ENCODE results near the gene GPR162. TPM values are rescaled to one million over a fixed set of nuclear protein-coding genes. Genes with fewer than 3 reads are reported as not detected.

Gene GPR162
- total RNA-seq, 4 donors from 2014 or later: 1.3 to 2.3 (median 1.5) TPM; not detected in 1

- H3K4me1 ChIP-seq: peaks cover 9 to 26% (median 14%) of the 10 kb centered on the region in 3 donors
- peak; percentile 63 for DNase-seq
- H3K27ac ChIP-seq: peak overlapping the region; percentile 44 to 80 (median 73)
- H3K27me3 ChIP-seq: peaks cover 0 to 3% (median 0%) of the 10 kb centered on the region in 4 donors
- TF ChIP-seq POLR2A (IDR thresholded peaks at IDR 0.05) (no peak), CTCF (IDR thresholded peaks at IDR 0.05) (peak; percentile 84 to 97 (median 96))
- peak overlapping the region; percentile 21 to 65 (median 46) for H3K4me3 ChIP-seq
- no peaks in the 10 kb centered on the region for H3K9me3 ChIP-seq
- WGBS, 2 donors: 3 to 8% methylated on average over 19 to 27 of the region's 35 CpGs
- intact Hi-C loops (cut with DNase I): no loop called here
- H3K36me3 ChIP-seq: no peaks in the 10 kb centered on the region
Observed at GRCh38 chr12:6778574-6779550, 42.8 kb upstream of the GPR162 start.

DNA sequence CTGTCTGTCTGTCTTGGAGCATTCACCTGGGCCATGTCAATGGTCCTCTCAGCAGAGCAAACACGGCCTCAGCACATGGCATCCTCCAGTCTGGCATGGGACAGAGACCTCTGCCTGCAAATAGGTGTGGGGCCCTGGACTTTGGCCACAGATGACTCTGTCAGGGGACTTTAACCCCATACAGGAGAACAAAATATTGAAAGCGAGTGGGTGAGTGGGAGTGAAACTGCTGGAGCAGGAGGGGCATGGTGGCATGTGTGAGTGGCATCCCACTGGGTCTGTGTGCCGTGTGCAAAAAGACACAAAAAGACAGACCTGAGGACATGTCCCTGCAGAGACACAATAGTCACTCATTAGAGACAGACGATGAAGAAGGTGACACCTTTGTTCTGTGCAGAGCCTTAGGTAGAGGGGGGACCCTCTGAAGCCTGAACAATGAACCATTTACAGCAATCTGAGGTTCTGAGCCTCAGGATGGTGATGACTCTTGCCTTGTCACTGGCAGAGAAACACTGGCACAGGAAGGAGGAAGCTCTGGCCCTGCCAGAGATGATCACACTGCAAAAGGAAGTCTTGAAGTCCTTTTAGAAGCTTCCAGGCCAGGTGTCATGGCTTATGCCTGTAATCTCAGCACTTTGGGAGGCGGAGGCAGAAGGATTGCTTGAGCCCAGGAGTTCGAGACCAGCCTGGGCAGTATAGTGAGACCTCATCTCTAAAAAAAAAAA is 41.8 kb upstream of the GPR162 start:
- WGBS, 2 donors: 74 to 81% methylated on average over 5 to 6 of the region's 6 CpGs
- Histone ChIP-seq H3K27me3 (peaks cover 0 to 3% (median 0%) of the 10 kb centered on the region in 4 donors), H3K4me1 (peaks cover 9 to 21% (median 11%) of the 10 kb centered on the region in 3 donors), H3K4me3 (no peak overlapping the region), H3K9me3 (no peaks in the 10 kb centered on the region), H3K36me3 (no peaks in the 10 kb centered on the region), H3K27ac (peak overlapping the region in 2 of 4 donors; percentile 67 to 79)
- intact Hi-C loops (cut with DNase I): no loop called here
- DNase-seq: no peak
- TF ChIP-seq CTCF (IDR thresholded peaks at IDR 0.05) (no peak), POLR2A (IDR thresholded peaks at IDR 0.05) (no peak)

- Histone ChIP-seq H3K4me3 (no peak overlapping the region), H3K27ac (no peak overlapping the region), H3K4me1 (peaks cover 9 to 21% (median 11%) of the 10 kb centered on the region in 3 donors), H3K27me3 (peaks cover 0 to 3% (median 0%) of the 10 kb centered on the region in 4 donors), H3K9me3 (no peaks in the 10 kb centered on the region), H3K36me3 (no peaks in the 10 kb centered on the region)
- WGBS, 2 donors: 78 to 80% methylated on average over 6 of the region's 6 CpGs
- no peak for TF ChIP-seq POLR2A (IDR thresholded peaks at IDR 0.05)
- no peak for DNase-seq
- intact Hi-C loops (cut with DNase I): no loop called here
Observed at GRCh38 chr12:6780573-6780972, 41.0 kb upstream of the GPR162 start.

DNA sequence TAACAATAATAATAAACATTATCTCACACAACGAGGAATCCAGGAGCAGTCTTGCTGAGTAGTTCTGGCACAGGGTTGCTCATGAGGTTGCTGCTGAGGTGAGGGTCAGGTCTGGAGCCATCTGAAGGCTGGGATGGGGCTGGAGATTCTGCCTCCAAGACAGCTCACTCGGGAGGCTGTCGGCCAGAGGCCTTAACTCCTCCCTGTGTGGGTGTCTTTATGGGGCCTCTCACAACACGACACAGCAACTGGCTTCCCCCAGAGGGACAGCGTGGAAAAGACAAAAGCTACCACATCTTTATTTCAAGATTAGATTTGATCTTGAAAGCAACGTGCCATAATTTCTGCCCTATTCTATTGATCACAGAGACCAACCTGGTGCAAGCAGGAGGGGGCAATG is 39.5 kb upstream of the GPR162 start:
- intact Hi-C loops (cut with DNase I): no loop called here
- no peak for DNase-seq
- peaks cover 9 to 21% (median 11%) of the 10 kb centered on the region in 3 donors for H3K4me1 ChIP-seq

More for the DNA sequence above, 39.5 kb upstream of the GPR162 start:
- H3K27me3 ChIP-seq: peaks cover 0 to 3% (median 0%) of the 10 kb centered on the region in 4 donors
- H3K9me3 ChIP-seq: no peaks in the 10 kb centered on the region
- TF ChIP-seq CTCF (IDR thresholded peaks at IDR 0.05) (no peak), POLR2A (IDR thresholded peaks at IDR 0.05) (no peak)
- 58 to 70% methylated on average over 3 to 6 of the region's 6 CpGs for WGBS, 2 donors
- H3K36me3 ChIP-seq: no peaks in the 10 kb centered on the region
- H3K27ac ChIP-seq: no peak overlapping the region
- no peak overlapping the region for H3K4me3 ChIP-seq

Data from esophagus squamous epithelium (tissue), 5 donors.